ENCODE measurements around the gene RSPH1.
A peak's percentile ranks its signal among the peaks of the same experiment; 100 is the strongest.
"Not testable (repeated sequence)": the region's sequence is repeated elsewhere in the genome, so short reads cannot be mapped to it uniquely, and the experiment has no call there.

RSPH1 gene

GRCh38 chr21:42480736-42481135, 15.3 kb downstream of the RSPH1 start:
- no peak for DNase-seq

GRCh38 chr21:42479582-42479981, 16.4 kb downstream of the RSPH1 start:
- DNase-seq, result no peak

GRCh38 chr21:42478504-42478903, 17.5 kb downstream of the RSPH1 start:
- DNase-seq, result no peak

GRCh38 chr21:42476388-42477331, 19.4 kb downstream of the RSPH1 start:
- no peak for DNase-seq

- DNase-seq, result no peak
Observed at GRCh38 chr21:42475526-42476387, 20.3 kb downstream of the RSPH1 start.

- DNase-seq, result no peak
Observed at GRCh38 chr21:42475036-42475435, 21.0 kb downstream of the RSPH1 start.

GRCh38 chr21:42474043-42474831, 21.8 kb downstream of the RSPH1 start:
- DNase-seq, result peak; percentile 78

- no peak for DNase-seq
Observed at GRCh38 chr21:42473498-42474042, 22.5 kb downstream of the RSPH1 start.

GRCh38 chr21:42472521-42472920, 23.5 kb downstream of the RSPH1 start:
- DNase-seq, result no peak

- DNase-seq, result no peak
Observed at GRCh38 chr21:42471716-42472330, 24.2 kb downstream of the RSPH1 start.

- no peak for DNase-seq
Observed at GRCh38 chr21:42471206-42471605, 24.8 kb downstream of the RSPH1 start.

- not testable (repeated sequence) for DNase-seq
Observed at GRCh38 chr21:42469726-42470125, 26.3 kb downstream of the RSPH1 start.

GRCh38 chr21:42469272-42469671, 26.8 kb downstream of the RSPH1 start:
- DNase-seq, result no peak

- no peak for DNase-seq
Observed at GRCh38 chr21:42468491-42469131, 27.4 kb downstream of the RSPH1 start.

- DNase-seq, result peak; percentile 87
Observed at GRCh38 chr21:42467140-42467983, 28.7 kb downstream of the RSPH1 start.

- no peak for DNase-seq
Observed at GRCh38 chr21:42466700-42467099, 29.3 kb downstream of the RSPH1 start.

GRCh38 chr21:42465803-42466127, 30.3 kb downstream of the RSPH1 start:
- no peak for DNase-seq

- peak; percentile 36 for DNase-seq
Observed at GRCh38 chr21:42465008-42465802, 30.8 kb downstream of the RSPH1 start.

GRCh38 chr21:42463861-42464515, 32.0 kb downstream of the RSPH1 start:
- peak; percentile 74 for DNase-seq
